HG03565 (cell line): ENCODE measurements around the gene HEPACAM.

ENCODE experiments used
- ATAC-seq: cut with Tn5 transposase; IDR thresholded peaks from one replicate; pipeline ENCODE4 v1.9.1; 2021; ENCODE audit warnings: mild to moderate bottlenecking, moderate library complexity; ENCODE audit not compliant: unreplicated experiment

The HEPACAM gene

GRCh38 chr11:124900464-124900863, 35.4 kb downstream of the HEPACAM start:
- ATAC-seq: no peak

- no peak for ATAC-seq
Observed at GRCh38 chr11:124899383-124900145, 36.3 kb downstream of the HEPACAM start.

- ATAC-seq: no peak
Observed at GRCh38 chr11:124898711-124899110, 37.1 kb downstream of the HEPACAM start.

- no peak for ATAC-seq
Observed at GRCh38 chr11:124898263-124898680, 37.6 kb downstream of the HEPACAM start.

- ATAC-seq: no peak
Observed at GRCh38 chr11:124897674-124898262, 38.1 kb downstream of the HEPACAM start, which contains the start of gene ROBO4. TSS of gene ROBO4 (minus strand) at chr11:124897865. CDS start at chr11:124897795, 70 bp downstream.

- no peak for ATAC-seq
Observed at GRCh38 chr11:124896821-124897391, 38.9 kb downstream of the HEPACAM start.

- no peak for ATAC-seq
Observed at GRCh38 chr11:124896071-124896750, 39.6 kb downstream of the HEPACAM start.

GRCh38 chr11:124895471-124895971, 40.3 kb downstream of the HEPACAM start:
- ATAC-seq: no peak

GRCh38 chr11:124894606-124895430, 41.0 kb downstream of the HEPACAM start:
- ATAC-seq: no peak

GRCh38 chr11:124893781-124894401, 42.0 kb downstream of the HEPACAM start:
- no peak for ATAC-seq

- no peak for ATAC-seq
Observed at GRCh38 chr11:124892750-124893454, 42.9 kb downstream of the HEPACAM start.

GRCh38 chr11:124892146-124892545, 43.7 kb downstream of the HEPACAM start:
- no peak for ATAC-seq

- no peak for ATAC-seq
Observed at GRCh38 chr11:124891373-124891861, 44.4 kb downstream of the HEPACAM start.

- no peak for ATAC-seq
Observed at GRCh38 chr11:124890683-124891372, 45.0 kb downstream of the HEPACAM start.

- ATAC-seq: no peak
Observed at GRCh38 chr11:124890151-124890550, 45.7 kb downstream of the HEPACAM start.

- ATAC-seq: no peak
Observed at GRCh38 chr11:124889191-124890091, 46.4 kb downstream of the HEPACAM start.

- ATAC-seq: no peak
Observed at GRCh38 chr11:124887667-124888013, 48.2 kb downstream of the HEPACAM start.
